OCI-LY1 (cell line): Measurements from ENCODE around the gene PDGFRB.

Experiments
- CTCF ChIP-seq: fragments of 200-600 bp; sonication (generic), shearing (Covaris generic); IDR thresholded peaks from 2 replicates; pipeline ENCODE4 v1.5.1; 2017; ENCODE audit warnings: mild to moderate bottlenecking, antibody characterized with exemption, low read length, moderate library complexity, mixed read lengths
- EZH2 ChIP-seq: fragments of 200-600 bp; sonication (generic), shearing (Covaris generic); IDR thresholded peaks from 2 replicates; pipeline ENCODE4 v1.8.0; 2017; ENCODE audit warnings: borderline replicate concordance, mixed run types, mild to moderate bottlenecking, antibody characterized with exemption, low read length, moderate library complexity, mixed read lengths

DNA sequence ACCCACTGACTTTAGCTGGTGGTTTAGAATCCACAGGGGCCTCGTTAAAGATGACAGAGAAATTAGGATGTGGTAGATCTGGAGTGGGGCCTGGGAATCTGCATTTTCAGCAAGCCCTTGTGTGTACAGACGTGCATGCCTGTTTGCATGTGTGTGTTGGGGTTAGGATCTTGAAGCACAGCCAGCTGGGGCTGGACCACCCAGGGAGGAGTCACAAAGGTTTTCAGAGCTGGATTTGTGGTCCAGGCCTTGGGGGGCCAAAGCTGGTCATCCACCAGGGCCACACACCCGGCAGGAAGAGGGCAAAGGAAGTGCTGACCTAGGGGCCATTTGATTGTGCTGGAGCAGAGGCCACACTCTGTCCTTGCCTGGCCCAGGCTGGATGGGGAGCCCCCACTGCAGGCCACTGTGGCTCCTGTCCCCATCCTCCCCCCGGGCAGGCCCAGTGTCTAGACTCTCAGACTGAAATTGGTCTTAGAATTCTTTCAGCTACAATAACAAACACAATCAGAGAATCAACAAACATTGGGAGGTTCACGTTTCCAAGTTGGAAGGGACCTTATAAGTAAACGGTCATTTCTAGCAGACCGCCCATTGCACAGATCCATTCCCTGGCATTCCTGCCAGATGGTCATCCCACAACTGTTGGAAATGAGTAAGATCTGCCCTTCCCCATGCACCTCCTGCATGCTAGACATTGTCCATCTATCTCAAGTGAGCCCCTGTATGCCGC lies 21.3 kb upstream of the PDGFRB start:
- TF ChIP-seq CTCF: no peak
- TF ChIP-seq EZH2: no peak
